ENCODE data around the gene AKT1S1. TPM values are rescaled to one million over a fixed set of nuclear protein-coding genes. Genes with fewer than 3 reads are reported as not detected.

The AKT1S1 gene
- total and polyA plus RNA-seq, 11 donors = 25.3 to 55.1 (median 35.0) TPM

DNA sequence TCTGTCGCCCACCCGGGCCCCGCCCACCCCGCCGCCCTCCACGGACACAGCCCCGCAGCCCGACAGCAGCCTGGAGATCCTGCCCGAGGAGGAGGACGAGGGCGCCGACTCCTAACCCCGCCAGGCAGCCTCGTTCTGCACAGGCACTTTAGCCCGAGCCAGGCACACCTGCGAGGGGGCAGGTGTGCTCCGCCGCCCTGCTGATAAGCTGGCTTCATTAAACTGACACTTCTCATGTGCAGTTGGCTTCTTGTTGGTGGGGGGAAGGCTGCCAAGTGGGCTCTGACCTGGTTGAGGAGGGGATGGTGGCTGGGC is 11.3 kb upstream of the AKT1S1 start:
- peaks cover 6 to 47% (median 32%) of the 10 kb centered on the region in 9 donors for H3K36me3 ChIP-seq
- 81 to 92% (median 89%) methylated on average over 13 to 18 of the region's 18 CpGs for WGBS, 4 donors
- H3K27me3 ChIP-seq = peaks cover 0 to 11% (median 0%) of the 10 kb centered on the region in 9 donors
- no peak overlapping the region for H3K27ac ChIP-seq
- H3K4me3 ChIP-seq = no peak overlapping the region
- intact Hi-C loops (cut with DNase I) = no loop called here
- H3K9me3 ChIP-seq = no peaks in the 10 kb centered on the region
- ATAC-seq (no peak), DNase-seq (peak in 1 of 5 donors; percentile 49)
- TF ChIP-seq POLR2A (IDR thresholded peaks at IDR 0.05) = no peak
- TF ChIP-seq CTCF (IDR thresholded peaks at IDR 0.05) = no peak
- H3K4me1 ChIP-seq = peaks cover 0 to 23% (median 11%) of the 10 kb centered on the region in 12 donors

GRCh38 chr19:49887665-49888509 is 10.7 kb upstream of the AKT1S1 start:
- H3K4me1 ChIP-seq = peaks cover 0 to 23% (median 11%) of the 10 kb centered on the region in 12 donors
- no peaks in the 10 kb centered on the region for H3K9me3 ChIP-seq
- DNase-seq (peak in 1 of 5 donors; percentile 59), ATAC-seq (peak in 1 of 4 donors; percentile 3)
- TF ChIP-seq CTCF (IDR thresholded peaks at IDR 0.05) (no peak), POLR2A (IDR thresholded peaks at IDR 0.05) (no peak)
- intact Hi-C loops (cut with DNase I) = no loop called here
- H3K27ac ChIP-seq = no peak overlapping the region
- H3K36me3 ChIP-seq = peaks cover 6 to 53% (median 38%) of the 10 kb centered on the region in 9 donors
- WGBS, 4 donors = 68 to 88% (median 84%) methylated on average over 44 to 54 of the region's 54 CpGs
- H3K4me3 ChIP-seq = no peak overlapping the region
- H3K27me3 ChIP-seq = peaks cover 0 to 9% (median 0%) of the 10 kb centered on the region in 9 donors

GRCh38 chr19:49887037-49887664 is 10.0 kb upstream of the AKT1S1 start:
- 67 to 74% (median 70%) methylated on average over 19 to 23 of the region's 23 CpGs for WGBS, 4 donors

More at GRCh38 chr19:49887037-49887664, 10.0 kb upstream of the AKT1S1 start:
- H3K4me3 ChIP-seq = peak overlapping the region in 1 of 12 donors; percentile 15
- H3K9me3 ChIP-seq = no peaks in the 10 kb centered on the region
- DNase-seq = no peak
- TF ChIP-seq CTCF (IDR thresholded peaks at IDR 0.05) (no peak), POLR2A (IDR thresholded peaks at IDR 0.05) (no peak)
- H3K36me3 ChIP-seq = peaks cover 6 to 60% (median 46%) of the 10 kb centered on the region in 9 donors
- intact Hi-C loops (cut with DNase I) = no loop called here
- peaks cover 0 to 7% (median 0%) of the 10 kb centered on the region in 9 donors for H3K27me3 ChIP-seq
- H3K4me1 ChIP-seq = peaks cover 0 to 23% (median 11%) of the 10 kb centered on the region in 12 donors
- peak overlapping the region in 1 of 12 donors; percentile 30 for H3K27ac ChIP-seq
- ATAC-seq = peak in 1 of 4 donors; percentile 27

Data from heart left ventricle (tissue), 16 donors.